Keratinocyte (primary cell): ENCODE data around the gene TACC2.

Source experiments
- CTCF ChIP-seq, 3 experiments: IDR thresholded peaks in 1 of 3; conservative IDR thresholded peaks in 1 of 3; optimal IDR thresholded peaks in 1 of 3; 2 replicates in 2 of 3; 3 replicates in 1 of 3; pipeline versions ENCODE3 to v1.5.1; 2011; ENCODE audit warnings: low read length in 3 of 3, mild to moderate bottlenecking in 3 of 3, moderate library complexity in 2 of 3, control low read depth in 1 of 3, inconsistent platforms in 1 of 3; ENCODE audit not compliant: insufficient read depth in 2 of 3; ENCODE audit errors: extremely low read depth in 1 of 3
- EZH2 ChIP-seq: IDR thresholded peaks from one replicate; pipeline ENCODE4 v1.6.1; 2012; ENCODE audit warnings: inconsistent platforms, mild to moderate bottlenecking, low read length, moderate library complexity

GRCh38 chr10:122251459-122252255, 262.7 kb downstream of the TACC2 start:
- TF ChIP-seq CTCF (optimal IDR thresholded peaks at IDR 0.05 in 1 of 3, IDR thresholded peaks at IDR 0.05 in 1 of 3, conservative IDR thresholded peaks at IDR 0.05 in 1 of 3; ENCODE audit: extremely low read depth in 1 of 3, insufficient read depth in 2 of 3, low read length in 3 of 3) (no peak), EZH2 (no peak)
